HG03558 (cell line): ENCODE data around the gene VAPB.

Experiments
- ATAC-seq: cut with Tn5 transposase; IDR thresholded peaks from one replicate; pipeline ENCODE4 v1.9.1; 2021; ENCODE audit warnings: moderate number of reproducible peaks; ENCODE audit not compliant: unreplicated experiment; ENCODE audit errors: extremely low read depth

VAPB gene

GRCh38 chr20:58473453-58474425 is 84.7 kb downstream of the VAPB start:
- ATAC-seq = no peak

GRCh38 chr20:58475466-58475865 is 86.4 kb downstream of the VAPB start:
- ATAC-seq = no peak

- ATAC-seq = no peak
Measured at GRCh38 chr20:58478141-58478805, 89.2 kb downstream of the VAPB start.

- no peak for ATAC-seq
Measured at GRCh38 chr20:58479726-58480440, 90.9 kb downstream of the VAPB start.

- no peak for ATAC-seq
Measured at GRCh38 chr20:58480551-58481336, 91.7 kb downstream of the VAPB start.

- no peak for ATAC-seq
Measured at GRCh38 chr20:58481481-58482021, 92.5 kb downstream of the VAPB start.

GRCh38 chr20:58482416-58482815 is 93.4 kb downstream of the VAPB start:
- ATAC-seq = no peak

- no peak for ATAC-seq
Measured at GRCh38 chr20:58483051-58483450, 94.0 kb downstream of the VAPB start.

- ATAC-seq = no peak
Measured at GRCh38 chr20:58483470-58483869, 94.4 kb downstream of the VAPB start.

GRCh38 chr20:58485393-58485792 is 96.4 kb downstream of the VAPB start:
- ATAC-seq = no peak

GRCh38 chr20:58486207-58486606 is 97.2 kb downstream of the VAPB start:
- ATAC-seq = no peak

- ATAC-seq = no peak
Measured at GRCh38 chr20:58492074-58492718, 103.2 kb downstream of the VAPB start.

- no peak for ATAC-seq
Measured at GRCh38 chr20:58492795-58493524, 103.9 kb downstream of the VAPB start.

- ATAC-seq = no peak
Measured at GRCh38 chr20:58494923-58495622, 106.0 kb downstream of the VAPB start.

GRCh38 chr20:58495623-58496428 is 106.8 kb downstream of the VAPB start:
- no peak for ATAC-seq

- no peak for ATAC-seq
Measured at GRCh38 chr20:58496429-58496769, 107.4 kb downstream of the VAPB start.

- no peak for ATAC-seq
Measured at GRCh38 chr20:58497076-58497641, 108.1 kb downstream of the VAPB start.
